Measurements from ENCODE around the gene RXFP1.

GRCh38 chr4:158622251-158622650 is 100.6 kb downstream of the RXFP1 start:
- TF ChIP-seq, protein P1, sequence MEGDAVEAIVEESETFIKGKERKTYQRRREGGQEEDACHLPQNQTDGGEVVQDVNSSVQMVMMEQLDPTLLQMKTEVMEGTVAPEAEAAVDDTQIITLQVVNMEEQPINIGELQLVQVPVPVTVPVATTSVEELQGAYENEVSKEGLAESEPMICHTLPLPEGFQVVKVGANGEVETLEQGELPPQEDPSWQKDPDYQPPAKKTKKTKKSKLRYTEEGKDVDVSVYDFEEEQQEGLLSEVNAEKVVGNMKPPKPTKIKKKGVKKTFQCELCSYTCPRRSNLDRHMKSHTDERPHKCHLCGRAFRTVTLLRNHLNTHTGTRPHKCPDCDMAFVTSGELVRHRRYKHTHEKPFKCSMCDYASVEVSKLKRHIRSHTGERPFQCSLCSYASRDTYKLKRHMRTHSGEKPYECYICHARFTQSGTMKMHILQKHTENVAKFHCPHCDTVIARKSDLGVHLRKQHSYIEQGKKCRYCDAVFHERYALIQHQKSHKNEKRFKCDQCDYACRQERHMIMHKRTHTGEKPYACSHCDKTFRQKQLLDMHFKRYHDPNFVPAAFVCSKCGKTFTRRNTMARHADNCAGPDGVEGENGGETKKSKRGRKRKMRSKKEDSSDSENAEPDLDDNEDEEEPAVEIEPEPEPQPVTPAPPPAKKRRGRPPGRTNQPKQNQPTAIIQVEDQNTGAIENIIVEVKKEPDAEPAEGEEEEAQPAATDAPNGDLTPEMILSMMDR (IDR thresholded peaks at IDR 0.05), result no peak
- TF ChIP-seq POLR2AphosphoS5 (IDR thresholded peaks at IDR 0.05), result no peak
